Left kidney (tissue), 2 donors: ENCODE results near the gene LMTK3. TPM values are rescaled to one million over a fixed set of nuclear protein-coding genes. Genes with fewer than 3 reads are reported as not detected.

Experiments
- DNase-seq: peaks from one replicate; pipeline ENCODE4 v3.0.0-alpha.2; 2013
- polyA plus RNA-seq: library from polyadenylated mRNA; unstranded; fragments of 120-200 nt; gene quantifications from one replicate; pipeline ENCODE4 v1.2.1, GENCODE V29; 2013; ENCODE audit not compliant: insufficient read length

Gene LMTK3
- polyA plus RNA-seq, 1 donor, result 2.0 TPM

GRCh38 chr19:48508729-48509411 is 2.8 kb downstream of the LMTK3 start:
- DNase-seq, result no peak

GRCh38 chr19:48507911-48508439 is 3.7 kb downstream of the LMTK3 start:
- no peak for DNase-seq

- no peak for DNase-seq
Observed at GRCh38 chr19:48506138-48506733, 5.4 kb downstream of the LMTK3 start.

GRCh38 chr19:48502350-48503018 is 9.2 kb downstream of the LMTK3 start:
- DNase-seq, result no peak

- DNase-seq, result peak; percentile 86
Observed at GRCh38 chr19:48501494-48502349, 9.9 kb downstream of the LMTK3 start.

GRCh38 chr19:48500830-48501493 is 10.7 kb downstream of the LMTK3 start:
- no peak for DNase-seq

- no peak for DNase-seq
Observed at GRCh38 chr19:48499316-48500090, 12.1 kb downstream of the LMTK3 start.

- DNase-seq, result no peak
Observed at GRCh38 chr19:48498595-48499311, 12.9 kb downstream of the LMTK3 start.

- no peak for DNase-seq
Observed at GRCh38 chr19:48497728-48498594, 13.7 kb downstream of the LMTK3 start.

GRCh38 chr19:48496959-48497727 is 14.5 kb downstream of the LMTK3 start:
- no peak for DNase-seq

GRCh38 chr19:48495396-48495795 is 16.2 kb downstream of the LMTK3 start:
- DNase-seq, result no peak

GRCh38 chr19:48493718-48494401 is 17.8 kb downstream of the LMTK3 start:
- DNase-seq, result no peak

- peak; percentile 88 for DNase-seq
Observed at GRCh38 chr19:48492925-48493717, 18.5 kb downstream of the LMTK3 start.

GRCh38 chr19:48491793-48492123 is 19.9 kb downstream of the LMTK3 start:
- DNase-seq, result no peak

- DNase-seq, result no peak
Observed at GRCh38 chr19:48490981-48491792, 20.4 kb downstream of the LMTK3 start.

- no peak for DNase-seq
Observed at GRCh38 chr19:48489608-48490216, 21.9 kb downstream of the LMTK3 start.
